Gastroesophageal sphincter (tissue), 4 donors: ENCODE results near the gene HELZ. TPM values are rescaled to one million over a fixed set of nuclear protein-coding genes. Genes with fewer than 3 reads are reported as not detected.

Experiments used
- ATAC-seq: fragments of 150-250 bp; one replicate; pipeline ENCODE4 v1.9.1; 2016; ENCODE audit warnings: mild to moderate bottlenecking, moderate library complexity
- H3K27ac ChIP-seq, 4 donors: fragments of 200-600 bp; sonication (generic) in 3 of 4; 1 replicate in 3 of 4; 2 replicates in 1 of 4; pipeline ENCODE4 v1.5.1; 2016 to 2019
- H3K27me3 ChIP-seq: fragments of 200-600 bp; sonication (generic); one replicate; pipeline ENCODE4 v1.5.1; 2019
- H3K36me3 ChIP-seq, 2 donors: fragments of 200-600 bp; sonication (generic); one replicate each; pipeline ENCODE4 v1.5.1; 2019; ENCODE audit warnings: control low read depth in 1 of 2
- H3K4me1 ChIP-seq, 3 donors: fragments of 200-600 bp; sonication (generic); 1 replicate in 2 of 3; 2 replicates in 1 of 3; pipeline ENCODE4 v1.5.1; 2016 to 2019; ENCODE audit warnings: control low read depth in 2 of 3
- H3K4me3 ChIP-seq, 2 donors: fragments of 200-600 bp; sonication (generic); one replicate each; pipeline ENCODE4 v1.5.1; 2019; ENCODE audit warnings: mild to moderate bottlenecking in 1 of 2, moderate library complexity in 1 of 2
- H3K9me3 ChIP-seq, 3 donors: fragments of 200-600 bp; sonication (generic); one replicate each; pipeline ENCODE4 v1.5.1; 2017 to 2019; ENCODE audit warnings: control low read depth in 2 of 3
- CTCF ChIP-seq, 4 experiments: fragments of 200-600 bp in 2 of 4; fragments of 450-650 bp in 2 of 4; sonication (generic) in 1 of 4; IDR thresholded peaks; one replicate each; pipeline ENCODE4 v1.5.1; 2017 to 2019; ENCODE audit warnings: antibody characterized with exemption in 4 of 4, mild to moderate bottlenecking in 2 of 4, moderate library complexity in 2 of 4
- EP300 ChIP-seq: sonication (generic); formaldehyde crosslinking; IDR thresholded peaks from one replicate; pipeline ENCODE4 v1.6.1; 2017; ENCODE audit warnings: antibody characterized with exemption, mild to moderate bottlenecking
- POLR2A ChIP-seq, 2 donors: fragments of 450-650 bp; IDR thresholded peaks; one replicate each; pipeline ENCODE4 v1.6.1; 2017; ENCODE audit warnings: antibody characterized with exemption in 2 of 2, mild to moderate bottlenecking in 2 of 2, moderate library complexity in 1 of 2
- POLR2AphosphoS5 ChIP-seq: sonication (generic); formaldehyde crosslinking; IDR thresholded peaks from one replicate; pipeline ENCODE4 v1.6.1; 2017; ENCODE audit warnings: antibody characterized with exemption
- WGBS, 2 donors: methylation state at CpG; one replicate each; pipeline ENCODE4 v1.1.5; 2018; ENCODE audit warnings: low coverage in 1 of 2; 5-methylcytosine and 5-hydroxymethylcytosine counted together
- total RNA-seq, 4 donors: library from RNA; depleted of rRNA; stranded (reverse); fragments of >200 nt; gene quantifications; one replicate each; pipeline ENCODE4 v1.1.0, GENCODE V29; 2016

Gene HELZ
- total RNA-seq, 4 donors from 2014 or later = 43.7 to 70.2 (median 58.3) TPM

- H3K4me3 ChIP-seq = no peak overlapping the region
- no peak overlapping the region for H3K27ac ChIP-seq
- ATAC-seq = no peak
- WGBS, 2 donors = 83% methylated on average over 3 of the region's 3 CpGs
- TF ChIP-seq POLR2A (IDR thresholded peaks at IDR 0.05) (no peak), EP300 (no peak)
- peaks cover 0 to 24% of the 10 kb centered on the region in 2 donors for H3K36me3 ChIP-seq
- no peaks in the 10 kb centered on the region for H3K9me3 ChIP-seq
- H3K4me1 ChIP-seq = no peaks in the 10 kb centered on the region
- no peaks in the 10 kb centered on the region for H3K27me3 ChIP-seq
Observed at GRCh38 chr17:67072885-67073284, 172.1 kb downstream of the HELZ start.

GRCh38 chr17:67071595-67071994 lies 173.4 kb downstream of the HELZ start:
- Histone ChIP-seq H3K27me3 (no peaks in the 10 kb centered on the region), H3K9me3 (no peaks in the 10 kb centered on the region), H3K27ac (no peak overlapping the region), H3K4me3 (no peak overlapping the region), H3K36me3 (peaks cover 0 to 20% of the 10 kb centered on the region in 2 donors), H3K4me1 (no peaks in the 10 kb centered on the region)
- ATAC-seq = no peak
- TF ChIP-seq CTCF (IDR thresholded peaks at IDR 0.05) (no peak), EP300 (no peak), POLR2A (IDR thresholded peaks at IDR 0.05) (no peak), POLR2AphosphoS5 (no peak)

GRCh38 chr17:67069603-67070136 lies 175.3 kb downstream of the HELZ start:
- no peak for ATAC-seq
- Histone ChIP-seq H3K4me3 (no peak overlapping the region), H3K36me3 (peaks cover 0 to 9% of the 10 kb centered on the region in 2 donors), H3K9me3 (no peaks in the 10 kb centered on the region), H3K27ac (no peak overlapping the region), H3K27me3 (no peaks in the 10 kb centered on the region), H3K4me1 (no peaks in the 10 kb centered on the region)
- WGBS, 2 donors = 91 to 94% methylated on average over 5 of the region's 5 CpGs
- TF ChIP-seq CTCF (IDR thresholded peaks at IDR 0.05) = no peak
- no peak for TF ChIP-seq POLR2A (IDR thresholded peaks at IDR 0.05)
- no peak for TF ChIP-seq EP300
- TF ChIP-seq POLR2AphosphoS5 = no peak

GRCh38 chr17:67068999-67069398 lies 176.0 kb downstream of the HELZ start:
- no peak for ATAC-seq

GRCh38 chr17:67067571-67068482 lies 177.2 kb downstream of the HELZ start:
- TF ChIP-seq EP300 (no peak), POLR2AphosphoS5 (no peak)
- H3K4me1 ChIP-seq = no peaks in the 10 kb centered on the region
- no peak overlapping the region for H3K4me3 ChIP-seq
- 73 to 90% methylated on average over 4 to 11 of the region's 13 CpGs for WGBS, 2 donors
- no peaks in the 10 kb centered on the region for H3K27me3 ChIP-seq
- ATAC-seq = no peak
- H3K9me3 ChIP-seq = no peaks in the 10 kb centered on the region
- H3K27ac ChIP-seq = no peak overlapping the region
- peaks cover 0 to 9% of the 10 kb centered on the region in 2 donors for H3K36me3 ChIP-seq

More at GRCh38 chr17:67068999-67069398, 176.0 kb downstream of the HELZ start:
- TF ChIP-seq CTCF (IDR thresholded peaks at IDR 0.05) (no peak), POLR2A (IDR thresholded peaks at IDR 0.05) (no peak), POLR2AphosphoS5 (no peak), EP300 (no peak)
- Histone ChIP-seq H3K9me3 (no peaks in the 10 kb centered on the region), H3K36me3 (peaks cover 0 to 9% of the 10 kb centered on the region in 2 donors), H3K27ac (no peak overlapping the region), H3K4me3 (no peak overlapping the region), H3K27me3 (no peaks in the 10 kb centered on the region), H3K4me1 (no peaks in the 10 kb centered on the region)
- 51 to 78% methylated on average over 3 of the region's 3 CpGs for WGBS, 2 donors

- Histone ChIP-seq H3K27me3 (no peaks in the 10 kb centered on the region), H3K4me1 (no peaks in the 10 kb centered on the region), H3K4me3 (no peak overlapping the region), H3K9me3 (no peaks in the 10 kb centered on the region), H3K36me3 (no peaks in the 10 kb centered on the region), H3K27ac (no peak overlapping the region)
- TF ChIP-seq CTCF (IDR thresholded peaks at IDR 0.05) = no peak
- no peak for TF ChIP-seq EP300
- no peak for TF ChIP-seq POLR2AphosphoS5
- no peak for TF ChIP-seq POLR2A (IDR thresholded peaks at IDR 0.05)
- ATAC-seq = no peak
- WGBS, 2 donors = 58 to 69% methylated on average over 2 of the region's 2 CpGs
Observed at GRCh38 chr17:67066717-67067116, 178.3 kb downstream of the HELZ start.
